ENCODE measurements around the gene ARHGAP24. TPM values are rescaled to one million over a fixed set of nuclear protein-coding genes. Genes with fewer than 3 reads are reported as not detected.

The ARHGAP24 gene
- total and polyA plus RNA-seq, 2 experiments from 2014 or later: 0.21 to 0.36 TPM

- TF ChIP-seq, protein P1, sequence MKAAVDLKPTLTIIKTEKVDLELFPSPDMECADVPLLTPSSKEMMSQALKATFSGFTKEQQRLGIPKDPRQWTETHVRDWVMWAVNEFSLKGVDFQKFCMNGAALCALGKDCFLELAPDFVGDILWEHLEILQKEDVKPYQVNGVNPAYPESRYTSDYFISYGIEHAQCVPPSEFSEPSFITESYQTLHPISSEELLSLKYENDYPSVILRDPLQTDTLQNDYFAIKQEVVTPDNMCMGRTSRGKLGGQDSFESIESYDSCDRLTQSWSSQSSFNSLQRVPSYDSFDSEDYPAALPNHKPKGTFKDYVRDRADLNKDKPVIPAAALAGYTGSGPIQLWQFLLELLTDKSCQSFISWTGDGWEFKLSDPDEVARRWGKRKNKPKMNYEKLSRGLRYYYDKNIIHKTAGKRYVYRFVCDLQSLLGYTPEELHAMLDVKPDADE (IDR thresholded peaks at IDR 0.05): no peak
These were observed 561.8 kb downstream of the ARHGAP24 start (continued) for GRCh38 chr4:86036736-86037135.

DNA sequence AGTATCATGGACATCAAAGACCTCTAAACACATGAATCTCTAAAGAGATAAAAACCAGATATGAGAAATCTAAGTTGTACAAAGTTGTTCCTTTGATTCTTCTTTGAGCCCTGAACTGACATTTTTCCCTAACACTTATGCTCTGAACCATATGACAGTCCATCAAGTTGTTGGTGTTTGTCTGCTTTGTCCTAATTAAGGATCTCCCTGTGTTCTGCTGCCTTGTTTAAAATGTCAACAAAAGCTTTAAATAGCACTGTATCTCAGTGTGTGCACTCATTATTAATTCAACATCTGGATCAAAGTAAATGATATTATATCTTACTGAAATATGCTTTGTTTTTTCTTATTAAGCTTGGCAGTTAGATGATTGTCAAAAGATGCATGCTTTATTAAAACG, 563.1 kb downstream of the ARHGAP24 start:
- DNase-seq (ENCODE audit: low spot score) (no peak), ATAC-seq (no peak)
- H3K4me2 ChIP-seq: no peak overlapping the region
- Mint-ChIP-seq H3K4me1 (peaks cover 10% of the 10 kb centered on the region), H3K27ac (no peak overlapping the region), H3K4me3 (no peak overlapping the region), H3K27me3 (ENCODE audit: insufficient read depth, low read depth, poor library complexity) (no peaks in the 10 kb centered on the region), H3K36me3 (ENCODE audit: low read depth) (no peaks in the 10 kb centered on the region), H3K9me3 (no peaks in the 10 kb centered on the region; the same call in 2 of the 3 replicates)
- H2AFZ ChIP-seq: no peak overlapping the region
- no peaks in the 10 kb centered on the region for H3F3A ChIP-seq (replicated peaks; ENCODE audit: low read depth)
- H3K36me3 ChIP-seq (ENCODE audit: insufficient read depth): no peaks in the 10 kb centered on the region
- TF ChIP-seq STAT1 (IDR thresholded peaks at IDR 0.05; ENCODE audit: unreplicated experiment): no peak
- TF ChIP-seq ZNF114 (CRISPR knock-in tag; IDR thresholded peaks at IDR 0.05): no peak
- no peak for TF ChIP-seq NANOG (IDR thresholded peaks at IDR 0.05; ENCODE audit: borderline replicate concordance)
- TF ChIP-seq CREB1 (CRISPR knock-in tag; IDR thresholded peaks at IDR 0.05; ENCODE audit: low read depth): no peak
- no peak for TF ChIP-seq JUNB (IDR thresholded peaks at IDR 0.05; ENCODE audit: unreplicated experiment)
- TF ChIP-seq CTCF (conservative IDR thresholded peaks at IDR 0.05; ENCODE audit: low read depth in 2 of 2): no peak
- no peak overlapping the region for H3K4me3 ChIP-seq
- H3K79me2 ChIP-seq (replicated peaks; ENCODE audit: insufficient read depth): no peaks in the 10 kb centered on the region
- H3K27me3 ChIP-seq (ENCODE audit: insufficient read depth): no peaks in the 10 kb centered on the region
- no peaks in the 10 kb centered on the region for H3K9me2 ChIP-seq (ENCODE audit: insufficient read depth)
- H4K20me1 ChIP-seq (replicated peaks; ENCODE audit: insufficient read depth): no peaks in the 10 kb centered on the region
- H3K4me1 ChIP-seq (ENCODE audit: insufficient read depth): peaks cover 7% of the 10 kb centered on the region; the same call in 1 of the 2 replicates
- no peak overlapping the region for H3K27ac ChIP-seq (ENCODE audit: low read depth)

DNA sequence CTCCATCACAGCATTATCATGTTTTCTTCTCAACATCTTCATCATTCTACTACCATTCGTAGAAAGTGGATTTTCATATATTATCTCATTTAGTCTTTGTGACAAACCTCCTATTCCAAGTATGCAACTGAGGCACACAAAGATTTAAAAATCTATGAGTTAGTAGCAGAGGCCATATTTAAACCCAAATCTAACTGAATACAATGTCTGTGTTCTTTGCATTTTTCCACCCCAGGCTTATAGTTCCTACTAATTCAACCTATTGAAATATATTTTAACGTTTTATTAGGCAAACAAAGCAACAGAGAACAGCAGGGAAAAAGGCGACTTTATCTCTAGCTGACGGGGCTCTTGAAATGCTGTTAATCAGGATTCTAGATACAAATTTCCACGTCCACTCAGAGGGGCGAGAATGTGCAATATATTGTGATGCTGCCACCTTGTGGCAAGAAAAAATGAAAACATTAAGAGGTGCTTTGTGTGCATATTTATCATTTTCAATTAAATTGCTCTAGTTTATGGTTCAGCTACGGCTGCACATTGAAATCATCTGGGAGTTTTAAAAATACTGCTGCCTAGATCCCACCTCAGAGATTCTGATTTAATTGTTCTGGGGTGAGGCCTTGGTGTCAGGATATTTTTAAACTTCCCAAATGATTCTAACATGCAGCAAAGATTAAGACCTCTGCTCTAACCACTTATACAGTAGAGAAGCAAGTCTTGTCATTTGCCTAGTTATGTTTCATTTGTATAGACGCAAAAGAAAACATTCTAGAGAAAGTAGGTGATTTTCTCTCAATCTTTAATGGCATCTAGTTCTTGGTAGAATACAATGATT, 569.0 kb downstream of the ARHGAP24 start:
- H3K27ac Mint-ChIP-seq: no peak overlapping the region
- no peaks in the 10 kb centered on the region for H3K27me3 Mint-ChIP-seq (ENCODE audit: insufficient read depth, low read depth, poor library complexity)
- H3K36me3 Mint-ChIP-seq (ENCODE audit: low read depth): no peaks in the 10 kb centered on the region
- no peak overlapping the region for H3K4me2 ChIP-seq
- no peaks in the 10 kb centered on the region; the same call in 2 of the 3 replicates for H3K9me3 Mint-ChIP-seq
- H3K9me2 ChIP-seq (ENCODE audit: insufficient read depth): no peaks in the 10 kb centered on the region
- H4K20me1 ChIP-seq (replicated peaks; ENCODE audit: insufficient read depth): no peaks in the 10 kb centered on the region
- H3K4me3 Mint-ChIP-seq: no peak overlapping the region
- peak; percentile 60 for ATAC-seq
- no peak overlapping the region for H3K27ac ChIP-seq (ENCODE audit: low read depth)
- no peaks in the 10 kb centered on the region for H3K27me3 ChIP-seq (ENCODE audit: insufficient read depth)
- H3K4me1 Mint-ChIP-seq: peaks cover 7% of the 10 kb centered on the region; the same call in 2 of the 3 replicates
- TF ChIP-seq CREB1 (CRISPR knock-in tag; IDR thresholded peaks at IDR 0.05; ENCODE audit: low read depth) (no peak), STAT1 (IDR thresholded peaks at IDR 0.05; ENCODE audit: unreplicated experiment) (no peak), NANOG (IDR thresholded peaks at IDR 0.05; ENCODE audit: borderline replicate concordance) (no peak), CTCF (conservative IDR thresholded peaks at IDR 0.05; ENCODE audit: low read depth in 2 of 2) (peak; percentile 75 to 83), ZNF114 (CRISPR knock-in tag; IDR thresholded peaks at IDR 0.05) (no peak), EZH2phosphoT487 (IDR thresholded peaks at IDR 0.05; ENCODE audit: unreplicated experiment) (no peak)
- TF ChIP-seq, protein P1 (IDR thresholded peaks at IDR 0.05): no peak
- no peak overlapping the region for H2AFZ ChIP-seq
- no peaks in the 10 kb centered on the region for H3K79me2 ChIP-seq (replicated peaks; ENCODE audit: insufficient read depth)
- no peaks in the 10 kb centered on the region for H3F3A ChIP-seq (replicated peaks; ENCODE audit: low read depth)
- DNase-seq (ENCODE audit: low spot score): peak; percentile 63
- no peaks in the 10 kb centered on the region for H3K4me1 ChIP-seq (ENCODE audit: insufficient read depth)
- no peaks in the 10 kb centered on the region for H3K36me3 ChIP-seq (ENCODE audit: insufficient read depth)
- no peak overlapping the region for H3K4me3 ChIP-seq
